Measurements from ENCODE around the gene TSPAN18. TPM values are rescaled to one million over a fixed set of nuclear protein-coding genes. Genes with fewer than 3 reads are reported as not detected.

Gene TSPAN18
- total RNA-seq, result 10 to 100 TPM in 1 of 4 donors, 1 to 10 TPM in 3; 3.6 to 12.4 (median 8.2) TPM

- H3K27me3 ChIP-seq, result no peaks in the 10 kb centered on the region
- H3K9me3 ChIP-seq, result no peaks in the 10 kb centered on the region
- peak within 1 kb of the TSS; percentile 28 to 85 (median 40) for H3K4me3 ChIP-seq (replicated peaks in 1 of 3)
- WGBS, 2 donors, result 25 to 29% methylated on average over 18 to 27 of the region's 67 CpGs
- DNase-seq, result peak in 1 of 2 donors; percentile 6
- H3K4me1 ChIP-seq, result peaks cover 16 to 47% of the 10 kb centered on the region in 2 donors
- peak within 1 kb of the TSS in 2 of 3 donors; percentile 65 to 84 for H3K27ac ChIP-seq
- intact Hi-C loops (cut with DNase I), result loop anchor here (5.0 to 10.0 kb wide), 2 partner anchors 102 to 171 kb away; no protein-coding TSS in a partner anchor
- H3K36me3 ChIP-seq, result no peaks in the 10 kb centered on the region
- TF ChIP-seq CTCF (IDR thresholded peaks at IDR 0.05) (no peak), POLR2A (IDR thresholded peaks at IDR 0.05) (no peak)
Measured at GRCh38 chr11:44726283-44727113, at the start of gene TSPAN18. TSPAN18 (plus strand) TSS chr11:44726962; CDS start chr11:44906417, 179,455 bp downstream.

- TF ChIP-seq POLR2A (IDR thresholded peaks at IDR 0.05) (no peak), CTCF (IDR thresholded peaks at IDR 0.05) (no peak)
- Histone ChIP-seq H3K27ac (no peak overlapping the region), H3K4me1 (peaks cover 6 to 15% of the 10 kb centered on the region in 2 donors), H3K4me3 (replicated peaks in 1 of 3) (no peak overlapping the region), H3K9me3 (no peaks in the 10 kb centered on the region), H3K36me3 (no peaks in the 10 kb centered on the region), H3K27me3 (no peaks in the 10 kb centered on the region)
- intact Hi-C loops (cut with DNase I), result no loop called here
- 80 to 97% methylated on average over 9 of the region's 9 CpGs for WGBS, 2 donors
- DNase-seq, result no peak
Measured at GRCh38 chr11:44680982-44681597, 45.7 kb upstream of the TSPAN18 start.

GRCh38 chr11:44681698-44682097 is 45.1 kb upstream of the TSPAN18 start:
- Histone ChIP-seq H3K27me3 (no peaks in the 10 kb centered on the region), H3K36me3 (no peaks in the 10 kb centered on the region), H3K9me3 (no peaks in the 10 kb centered on the region), H3K27ac (no peak overlapping the region), H3K4me3 (replicated peaks in 1 of 3) (no peak overlapping the region), H3K4me1 (peaks cover 6 to 15% of the 10 kb centered on the region in 2 donors)
- 50 to 73% methylated on average over 2 of the region's 2 CpGs for WGBS, 2 donors
- intact Hi-C loops (cut with DNase I), result no loop called here
- TF ChIP-seq POLR2A (IDR thresholded peaks at IDR 0.05) (no peak), CTCF (IDR thresholded peaks at IDR 0.05) (no peak)
- DNase-seq, result no peak

GRCh38 chr11:44684859-44685281 is 41.9 kb upstream of the TSPAN18 start:
- H3K27ac ChIP-seq, result no peak overlapping the region
- no peaks in the 10 kb centered on the region for H3K27me3 ChIP-seq
- TF ChIP-seq CTCF (IDR thresholded peaks at IDR 0.05) (no peak), POLR2A (IDR thresholded peaks at IDR 0.05) (no peak)
- no peak for DNase-seq
- H3K9me3 ChIP-seq, result no peaks in the 10 kb centered on the region
- no peaks in the 10 kb centered on the region for H3K36me3 ChIP-seq
- H3K4me3 ChIP-seq (replicated peaks in 1 of 3), result no peak overlapping the region
- peaks cover 4 to 15% of the 10 kb centered on the region in 2 donors for H3K4me1 ChIP-seq
- intact Hi-C loops (cut with DNase I), result no loop called here
- WGBS, 2 donors, result 90 to 95% methylated on average over 10 of the region's 10 CpGs

GRCh38 chr11:44687388-44687787 is 39.4 kb upstream of the TSPAN18 start:
- TF ChIP-seq CTCF (IDR thresholded peaks at IDR 0.05), result no peak
- no peak for TF ChIP-seq POLR2A (IDR thresholded peaks at IDR 0.05)
- no peak overlapping the region for H3K27ac ChIP-seq

More at GRCh38 chr11:44687388-44687787, 39.4 kb upstream of the TSPAN18 start:
- no peaks in the 10 kb centered on the region for H3K36me3 ChIP-seq
- WGBS, 2 donors, result 64 to 72% methylated on average over 4 of the region's 4 CpGs
- intact Hi-C loops (cut with DNase I), result no loop called here
- no peaks in the 10 kb centered on the region for H3K4me1 ChIP-seq
- no peaks in the 10 kb centered on the region for H3K27me3 ChIP-seq
- no peaks in the 10 kb centered on the region for H3K9me3 ChIP-seq
- no peak for DNase-seq
- no peak overlapping the region for H3K4me3 ChIP-seq (replicated peaks in 1 of 3)

Measured in thyroid gland (tissue), 4 donors.